Loucy (cell line): ENCODE results near the gene CFAP58.

Experiments
- CTCF ChIP-seq: fragments of 200-600 bp; sonication (generic); conservative IDR thresholded peaks from 2 replicates; pipeline ENCODE4 v1.5.1; 2014; ENCODE audit warnings: mild to moderate bottlenecking, antibody characterized with exemption, low read length
- EZH2phosphoT487 ChIP-seq: fragments of 200-600 bp; IDR thresholded peaks from 2 replicates; pipeline ENCODE4 v1.6.1; 2018; ENCODE audit warnings: antibody characterized with exemption, mild to moderate bottlenecking, moderate library complexity, borderline replicate concordance

DNA sequence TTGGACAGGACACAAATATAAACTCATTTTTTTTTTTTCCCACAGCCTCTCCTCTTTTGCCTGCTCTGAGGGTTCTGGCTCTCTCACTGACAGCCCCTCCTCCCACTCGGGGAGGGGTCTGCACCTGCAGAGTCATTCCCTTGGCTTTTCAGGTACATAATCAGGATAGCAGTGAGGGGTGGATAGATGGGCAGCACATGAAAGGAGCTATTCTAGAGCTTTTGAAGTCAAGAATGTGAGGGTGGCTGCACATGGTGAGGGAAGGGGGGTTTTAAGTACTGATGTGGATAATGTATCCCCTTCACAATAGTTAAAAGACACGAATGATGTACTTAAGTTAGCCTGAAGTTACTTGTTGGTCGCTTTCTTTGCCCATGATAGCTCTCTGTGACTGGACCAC lies 76.2 kb downstream of the CFAP58 start:
- TF ChIP-seq CTCF: no peak
- TF ChIP-seq EZH2phosphoT487: no peak
